Limb (tissue), 2 donors: ENCODE measurements around the gene AQP10.
"Not testable (repeated sequence)": the region's sequence is repeated elsewhere in the genome, so short reads cannot be mapped to it uniquely, and the experiment has no call there.

Experiments used
- DNase-seq, 2 donors: peaks; one replicate each; pipeline ENCODE4 v3.0.0-alpha.2; 2016; ENCODE audit errors: extremely low spot score in 2 of 2

Gene AQP10

GRCh38 chr1:154324241-154324640 is 3.3 kb downstream of the AQP10 start:
- no peak for DNase-seq

- DNase-seq, result peak; percentile 89 to 95
Observed at GRCh38 chr1:154324669-154325582, 4.0 kb downstream of the AQP10 start, which contains the start of gene ATP8B2. ATP8B2 (plus strand) TSS chr1:154325525; CDS start chr1:154328142, 2,617 bp downstream.

- peak in 1 of 2 donors; percentile 84 for DNase-seq
Observed at GRCh38 chr1:154325583-154326545, 5.0 kb downstream of the AQP10 start.

- peak in 1 of 2 donors; percentile 61 for DNase-seq
Observed at GRCh38 chr1:154326546-154327465, 5.9 kb downstream of the AQP10 start.

GRCh38 chr1:154327466-154328317 is 6.8 kb downstream of the AQP10 start:
- no peak for DNase-seq

GRCh38 chr1:154328318-154329151 is 7.6 kb downstream of the AQP10 start:
- peak; percentile 69 to 90 for DNase-seq

GRCh38 chr1:154329152-154329521 is 8.2 kb downstream of the AQP10 start:
- DNase-seq, result peak in 1 of 2 donors; percentile 62

- DNase-seq, result no peak
Observed at GRCh38 chr1:154329551-154330131, 8.7 kb downstream of the AQP10 start.

GRCh38 chr1:154330669-154331068 is 9.8 kb downstream of the AQP10 start:
- DNase-seq, result no peak

- no peak for DNase-seq
Observed at GRCh38 chr1:154334079-154335024, 13.5 kb downstream of the AQP10 start.

- DNase-seq, result peak; percentile 89 to 90
Observed at GRCh38 chr1:154335025-154335714, 14.3 kb downstream of the AQP10 start.

- no peak for DNase-seq
Observed at GRCh38 chr1:154337253-154337894, 16.5 kb downstream of the AQP10 start.

- no peak for DNase-seq
Observed at GRCh38 chr1:154338875-154339274, 18.0 kb downstream of the AQP10 start.

GRCh38 chr1:154341366-154341765 is 20.5 kb downstream of the AQP10 start:
- not testable (repeated sequence) for DNase-seq

GRCh38 chr1:154342132-154342531 is 21.2 kb downstream of the AQP10 start:
- no peak for DNase-seq

GRCh38 chr1:154342836-154343472 is 22.1 kb downstream of the AQP10 start:
- DNase-seq, result no peak
